ENCODE data around the gene CDC42BPB. TPM values are rescaled to one million over a fixed set of nuclear protein-coding genes. Genes with fewer than 3 reads are reported as not detected.

The CDC42BPB gene
- total RNA-seq, 1 donor from 2014 or later: 105 TPM

- TF ChIP-seq POLR2AphosphoS5 (IDR thresholded peaks at IDR 0.05; ENCODE audit: insufficient read depth in 1 of 2, low read depth in 1 of 2): no peak
- no peak for TF ChIP-seq CTCF (IDR thresholded peaks at IDR 0.05)
- no peak for TF ChIP-seq POLR2A (IDR thresholded peaks at IDR 0.05)
- no peak for DNase-seq (ENCODE audit: extremely low spot score in 2 of 2)
- H3K27me3 ChIP-seq: no peaks in the 10 kb centered on the region
- H3K36me3 ChIP-seq: peaks cover 0 to 84% of the 10 kb centered on the region in 2 donors
- H3K9me3 ChIP-seq: no peaks in the 10 kb centered on the region
- H3K4me1 ChIP-seq: no peaks in the 10 kb centered on the region
- intact Hi-C loops (cut with DNase I): no loop called here
- H3K4me3 ChIP-seq: no peak overlapping the region
- H3K27ac ChIP-seq: no peak overlapping the region
Measured at GRCh38 chr14:102943454-102943853, 113.9 kb downstream of the CDC42BPB start.

GRCh38 chr14:102942069-102942468 is 115.3 kb downstream of the CDC42BPB start:
- no peaks in the 10 kb centered on the region for H3K27me3 ChIP-seq
- H3K36me3 ChIP-seq: peaks cover 0 to 90% of the 10 kb centered on the region in 2 donors
- no peaks in the 10 kb centered on the region for H3K9me3 ChIP-seq
- H3K27ac ChIP-seq: no peak overlapping the region
- no peaks in the 10 kb centered on the region for H3K4me1 ChIP-seq
- no peak overlapping the region for H3K4me3 ChIP-seq
- intact Hi-C loops (cut with DNase I): no loop called here
- TF ChIP-seq POLR2AphosphoS5 (IDR thresholded peaks at IDR 0.05; ENCODE audit: insufficient read depth in 1 of 2, low read depth in 1 of 2) (no peak), CTCF (IDR thresholded peaks at IDR 0.05) (no peak), POLR2A (IDR thresholded peaks at IDR 0.05) (no peak)
- no peak for DNase-seq (ENCODE audit: extremely low spot score in 2 of 2)

GRCh38 chr14:102941419-102942011 is 115.8 kb downstream of the CDC42BPB start:
- intact Hi-C loops (cut with DNase I): no loop called here
- H3K27ac ChIP-seq: no peak overlapping the region
- no peaks in the 10 kb centered on the region for H3K9me3 ChIP-seq
- H3K27me3 ChIP-seq: no peaks in the 10 kb centered on the region
- H3K4me3 ChIP-seq: no peak overlapping the region
- TF ChIP-seq POLR2AphosphoS5 (IDR thresholded peaks at IDR 0.05; ENCODE audit: insufficient read depth in 1 of 2, low read depth in 1 of 2) (no peak), POLR2A (IDR thresholded peaks at IDR 0.05) (no peak)
- no peaks in the 10 kb centered on the region for H3K4me1 ChIP-seq
- no peak for DNase-seq (ENCODE audit: extremely low spot score in 2 of 2)
- peaks cover 0 to 90% of the 10 kb centered on the region in 2 donors for H3K36me3 ChIP-seq

GRCh38 chr14:102940729-102941362 is 116.5 kb downstream of the CDC42BPB start:
- Histone ChIP-seq H3K4me1 (no peaks in the 10 kb centered on the region), H3K36me3 (peaks cover 0 to 88% of the 10 kb centered on the region in 2 donors), H3K27ac (no peak overlapping the region), H3K4me3 (no peak overlapping the region), H3K9me3 (no peaks in the 10 kb centered on the region), H3K27me3 (no peaks in the 10 kb centered on the region)
- no peak for DNase-seq (ENCODE audit: extremely low spot score in 2 of 2)
- TF ChIP-seq CTCF (IDR thresholded peaks at IDR 0.05): no peak
- no peak for TF ChIP-seq POLR2AphosphoS5 (IDR thresholded peaks at IDR 0.05; ENCODE audit: insufficient read depth in 1 of 2, low read depth in 1 of 2)
- TF ChIP-seq POLR2A (IDR thresholded peaks at IDR 0.05): no peak
- intact Hi-C loops (cut with DNase I): no loop called here

GRCh38 chr14:102939820-102940561 is 117.4 kb downstream of the CDC42BPB start:
- intact Hi-C loops (cut with DNase I): no loop called here
- no peaks in the 10 kb centered on the region for H3K27me3 ChIP-seq
- no peak overlapping the region for H3K4me3 ChIP-seq
- H3K36me3 ChIP-seq: peaks cover 0 to 79% of the 10 kb centered on the region in 2 donors
- H3K9me3 ChIP-seq: no peaks in the 10 kb centered on the region
- TF ChIP-seq POLR2A (IDR thresholded peaks at IDR 0.05): no peak
- TF ChIP-seq POLR2AphosphoS5 (IDR thresholded peaks at IDR 0.05; ENCODE audit: insufficient read depth in 1 of 2, low read depth in 1 of 2): no peak
- no peak for TF ChIP-seq CTCF (IDR thresholded peaks at IDR 0.05)
- no peak for DNase-seq (ENCODE audit: extremely low spot score in 2 of 2)
- no peak overlapping the region for H3K27ac ChIP-seq
- no peaks in the 10 kb centered on the region for H3K4me1 ChIP-seq

Data from vagina (tissue), 2 donors.